ENCODE data around the gene RALGAPA2. TPM values are rescaled to one million over a fixed set of nuclear protein-coding genes. Genes with fewer than 3 reads are reported as not detected.

The RALGAPA2 gene
- polyA plus RNA-seq, 2 of the 4 experiments (the other 2 are of a cell fraction) = 4.0 to 4.7 TPM

DNA sequence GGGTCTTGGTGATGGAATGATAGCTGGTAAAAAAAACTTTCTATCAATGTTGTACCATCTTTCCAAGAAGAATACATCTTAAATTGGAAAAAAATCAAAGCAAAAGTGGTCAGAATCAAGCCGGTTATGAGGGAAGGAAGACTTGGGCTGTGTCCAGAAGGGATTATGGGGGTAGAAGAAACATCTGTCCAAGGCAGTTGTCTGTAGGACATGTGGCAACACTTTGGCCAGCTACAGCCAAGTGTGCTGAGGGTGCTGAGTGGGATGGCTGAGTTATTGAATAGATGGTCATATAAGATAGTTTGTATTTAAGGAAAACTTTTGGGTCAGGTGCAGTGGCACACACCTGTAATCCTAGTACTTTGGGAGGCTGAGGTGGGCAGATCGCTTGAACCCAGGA, 306.1 kb downstream of the RALGAPA2 start:
- Histone ChIP-seq H3K4me2 (no peak overlapping the region), H3K27ac (no peak overlapping the region), H3K4me3 (no peak overlapping the region), H3K9me3 (no peaks in the 10 kb centered on the region), H3K4me1 (no peaks in the 10 kb centered on the region)
- no peak for TF ChIP-seq SMC3 (IDR thresholded peaks at IDR 0.05)
- WGBS (ENCODE audit: missing lambda C conversion rate) = 87% methylated on average over 2 of the region's 2 CpGs
- ChIA-PET POLR2A (no interaction called here), CTCF (interaction anchor here (0.6 kb wide), 2 partner anchors 17 to 41 kb away, joined by 3 read pairs; no protein-coding TSS in a partner anchor)
- DNase-seq (ENCODE audit: low read depth in 1 of 2, low spot score in 1 of 2) (no peak), ATAC-seq (no peak), FAIRE-seq (no peak)

DNA sequence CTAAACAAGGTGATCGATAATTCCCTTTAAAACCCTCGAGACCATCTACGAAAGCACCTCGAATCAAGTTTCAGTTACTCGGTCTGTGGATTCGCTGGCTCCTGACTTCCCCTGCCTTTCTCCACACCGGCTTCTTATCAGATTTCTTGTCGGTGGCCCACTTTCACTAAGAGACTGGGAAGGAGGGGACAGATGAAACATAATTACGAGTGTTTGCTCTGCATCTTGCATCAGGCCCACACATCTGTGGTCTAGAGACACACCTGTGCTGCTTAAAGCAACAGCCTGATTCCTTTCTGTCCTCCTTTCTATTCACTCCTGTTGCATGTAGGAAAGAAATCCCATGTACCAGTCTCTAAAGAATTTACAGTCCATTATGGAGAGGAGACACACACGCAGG, 306.8 kb downstream of the RALGAPA2 start:
- no peak overlapping the region for H3K4me2 ChIP-seq
- TF ChIP-seq POLR2AphosphoS2 (conservative IDR thresholded peaks at IDR 0.05; ENCODE audit: low read length) (no peak), HOXA7 (CRISPR knock-in tag; IDR thresholded peaks at IDR 0.05) (no peak), HOXB5 (CRISPR knock-in tag; IDR thresholded peaks at IDR 0.05) (no peak), TFCP2L1 (CRISPR knock-in tag; IDR thresholded peaks at IDR 0.05) (no peak), FOXS1 (CRISPR knock-in tag; IDR thresholded peaks at IDR 0.05) (no peak)
- TF ChIP-seq, protein P1, sequence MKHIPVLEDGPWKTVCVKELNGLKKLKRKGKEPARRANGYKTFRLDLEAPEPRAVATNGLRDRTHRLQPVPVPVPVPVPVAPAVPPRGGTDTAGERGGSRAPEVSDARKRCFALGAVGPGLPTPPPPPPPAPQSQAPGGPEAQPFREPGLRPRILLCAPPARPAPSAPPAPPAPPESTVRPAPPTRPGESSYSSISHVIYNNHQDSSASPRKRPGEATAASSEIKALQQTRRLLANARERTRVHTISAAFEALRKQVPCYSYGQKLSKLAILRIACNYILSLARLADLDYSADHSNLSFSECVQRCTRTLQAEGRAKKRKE (CRISPR knock-in tag; IDR thresholded peaks at IDR 0.05; ENCODE audit: low read depth) = no peak
- TF ChIP-seq, protein P2, sequence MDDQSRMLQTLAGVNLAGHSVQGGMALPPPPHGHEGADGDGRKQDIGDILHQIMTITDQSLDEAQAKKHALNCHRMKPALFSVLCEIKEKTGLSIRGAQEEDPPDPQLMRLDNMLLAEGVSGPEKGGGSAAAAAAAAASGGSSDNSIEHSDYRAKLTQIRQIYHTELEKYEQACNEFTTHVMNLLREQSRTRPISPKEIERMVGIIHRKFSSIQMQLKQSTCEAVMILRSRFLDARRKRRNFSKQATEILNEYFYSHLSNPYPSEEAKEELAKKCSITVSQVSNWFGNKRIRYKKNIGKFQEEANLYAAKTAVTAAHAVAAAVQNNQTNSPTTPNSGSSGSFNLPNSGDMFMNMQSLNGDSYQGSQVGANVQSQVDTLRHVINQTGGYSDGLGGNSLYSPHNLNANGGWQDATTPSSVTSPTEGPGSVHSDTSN (IDR thresholded peaks at IDR 0.05) = no peak
- TF ChIP-seq, protein P3, sequence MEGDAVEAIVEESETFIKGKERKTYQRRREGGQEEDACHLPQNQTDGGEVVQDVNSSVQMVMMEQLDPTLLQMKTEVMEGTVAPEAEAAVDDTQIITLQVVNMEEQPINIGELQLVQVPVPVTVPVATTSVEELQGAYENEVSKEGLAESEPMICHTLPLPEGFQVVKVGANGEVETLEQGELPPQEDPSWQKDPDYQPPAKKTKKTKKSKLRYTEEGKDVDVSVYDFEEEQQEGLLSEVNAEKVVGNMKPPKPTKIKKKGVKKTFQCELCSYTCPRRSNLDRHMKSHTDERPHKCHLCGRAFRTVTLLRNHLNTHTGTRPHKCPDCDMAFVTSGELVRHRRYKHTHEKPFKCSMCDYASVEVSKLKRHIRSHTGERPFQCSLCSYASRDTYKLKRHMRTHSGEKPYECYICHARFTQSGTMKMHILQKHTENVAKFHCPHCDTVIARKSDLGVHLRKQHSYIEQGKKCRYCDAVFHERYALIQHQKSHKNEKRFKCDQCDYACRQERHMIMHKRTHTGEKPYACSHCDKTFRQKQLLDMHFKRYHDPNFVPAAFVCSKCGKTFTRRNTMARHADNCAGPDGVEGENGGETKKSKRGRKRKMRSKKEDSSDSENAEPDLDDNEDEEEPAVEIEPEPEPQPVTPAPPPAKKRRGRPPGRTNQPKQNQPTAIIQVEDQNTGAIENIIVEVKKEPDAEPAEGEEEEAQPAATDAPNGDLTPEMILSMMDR (IDR thresholded peaks at IDR 0.05) = no peak
- no peaks in the 10 kb centered on the region for H3K9me3 ChIP-seq
- FAIRE-seq (no peak), DNase-seq (ENCODE audit: low read depth in 1 of 2, low spot score in 1 of 2) (no peak), ATAC-seq (no peak)
- H3K4me1 ChIP-seq = no peaks in the 10 kb centered on the region
- ChIA-PET CTCF (interaction anchor here (0.6 kb wide), 1 partner anchor 42 kb away, joined by 3 read pairs; no protein-coding TSS in a partner anchor), POLR2A (no interaction called here)
- no peak overlapping the region for H3K4me3 ChIP-seq
- WGBS (ENCODE audit: missing lambda C conversion rate) = 73% methylated on average over 10 of the region's 10 CpGs
- H3K27ac ChIP-seq = no peak overlapping the region

DNA sequence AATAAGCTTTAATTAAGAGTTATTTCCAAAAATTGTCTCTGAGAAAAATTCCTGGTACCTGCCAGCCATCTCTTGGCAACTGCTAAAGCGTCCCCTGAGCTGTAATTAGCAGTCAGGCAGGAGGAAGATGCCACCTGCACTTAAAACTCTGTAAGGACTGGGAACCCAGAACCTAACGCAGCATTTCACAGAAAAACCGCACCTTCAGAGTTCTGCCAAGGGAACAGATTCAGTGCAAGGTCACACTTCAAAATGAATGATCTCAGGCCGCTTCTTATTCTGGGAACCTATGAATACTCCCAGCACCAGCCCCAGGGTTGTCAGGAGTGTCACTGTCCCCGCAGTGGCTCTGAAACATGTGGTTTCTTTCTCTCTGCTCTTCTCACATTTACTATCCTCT, 307.8 kb downstream of the RALGAPA2 start:
- POLR2A ChIA-PET = no interaction called here
- H3K27ac ChIP-seq = no peak overlapping the region
- ATAC-seq = no peak
- DNase-seq (ENCODE audit: low read depth in 1 of 2, low spot score in 1 of 2) = no peak
- H3K4me1 ChIP-seq = no peaks in the 10 kb centered on the region
- no peaks in the 10 kb centered on the region for H3K9me3 ChIP-seq
- no peak overlapping the region for H3K4me3 ChIP-seq
- no peak overlapping the region for H3K4me2 ChIP-seq
- no peak for FAIRE-seq
- WGBS (ENCODE audit: missing lambda C conversion rate) = 72% methylated on average over 5 of the region's 5 CpGs
- TF ChIP-seq ZSCAN20 (CRISPR knock-in tag; IDR thresholded peaks at IDR 0.05) (no peak), FOXS1 (CRISPR knock-in tag; IDR thresholded peaks at IDR 0.05) (no peak), POLR2A (IDR thresholded peaks at IDR 0.05; ENCODE audit: low read length) (no peak), NR3C1 (IDR thresholded peaks at IDR 0.05) (no peak), CBX8 (IDR thresholded peaks at IDR 0.05) (no peak), PHF8 (IDR thresholded peaks at IDR 0.05; ENCODE audit: borderline replicate concordance, low read depth) (no peak), GATA3 (IDR thresholded peaks at IDR 0.05; ENCODE audit: borderline replicate concordance) (no peak), MYC (IDR thresholded peaks at IDR 0.05; ENCODE audit: borderline replicate concordance, low read length) (no peak), HOXA7 (CRISPR knock-in tag; IDR thresholded peaks at IDR 0.05) (no peak), EHF (CRISPR knock-in tag; IDR thresholded peaks at IDR 0.05) (no peak), MAZ (IDR thresholded peaks at IDR 0.05; ENCODE audit: borderline replicate concordance, low read depth, low read length) (no peak), FOSL2 (IDR thresholded peaks at IDR 0.05) (no peak), FOSL2 (CRISPR knock-in tag; IDR thresholded peaks at IDR 0.05) (no peak), MAFK (IDR thresholded peaks at IDR 0.05; ENCODE audit: partially characterized antibody) (no peak), RFX5 (IDR thresholded peaks at IDR 0.05) (no peak), JUN (IDR thresholded peaks at IDR 0.05) (no peak), TFCP2L1 (CRISPR knock-in tag; IDR thresholded peaks at IDR 0.05) (no peak), NFE2L2 (conservative IDR thresholded peaks at IDR 0.05; ENCODE audit: low read length) (no peak)
- TF ChIP-seq, protein P4, sequence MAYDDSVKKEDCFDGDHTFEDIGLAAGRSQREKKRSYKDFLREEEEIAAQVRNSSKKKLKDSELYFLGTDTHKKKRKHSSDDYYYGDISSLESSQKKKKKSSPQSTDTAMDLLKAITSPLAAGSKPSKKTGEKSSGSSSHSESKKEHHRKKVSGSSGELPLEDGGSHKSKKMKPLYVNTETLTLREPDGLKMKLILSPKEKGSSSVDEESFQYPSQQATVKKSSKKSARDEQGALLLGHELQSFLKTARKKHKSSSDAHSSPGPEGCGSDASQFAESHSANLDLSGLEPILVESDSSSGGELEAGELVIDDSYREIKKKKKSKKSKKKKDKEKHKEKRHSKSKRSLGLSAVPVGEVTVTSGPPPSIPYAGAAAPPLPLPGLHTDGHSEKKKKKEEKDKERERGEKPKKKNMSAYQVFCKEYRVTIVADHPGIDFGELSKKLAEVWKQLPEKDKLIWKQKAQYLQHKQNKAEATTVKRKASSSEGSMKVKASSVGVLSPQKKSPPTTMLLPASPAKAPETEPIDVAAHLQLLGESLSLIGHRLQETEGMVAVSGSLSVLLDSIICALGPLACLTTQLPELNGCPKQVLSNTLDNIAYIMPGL (CRISPR knock-in tag; IDR thresholded peaks at IDR 0.05; ENCODE audit: borderline replicate concordance) = no peak
- CTCF ChIA-PET = interaction anchor here (1.1 kb wide), 1 partner anchor 24 kb away, joined by 3 read pairs; no protein-coding TSS in a partner anchor
